Measurements from ENCODE around the gene RRP1B. TPM values are rescaled to one million over a fixed set of nuclear protein-coding genes. Genes with fewer than 3 reads are reported as not detected.
"Not testable (repeated sequence)": the region's sequence is repeated elsewhere in the genome, so short reads cannot be mapped to it uniquely, and the experiment has no call there.

The RRP1B gene
- total RNA-seq, 6 experiments from 2014 or later, result 8.0 to 17.0 (median 9.8) TPM

DNA sequence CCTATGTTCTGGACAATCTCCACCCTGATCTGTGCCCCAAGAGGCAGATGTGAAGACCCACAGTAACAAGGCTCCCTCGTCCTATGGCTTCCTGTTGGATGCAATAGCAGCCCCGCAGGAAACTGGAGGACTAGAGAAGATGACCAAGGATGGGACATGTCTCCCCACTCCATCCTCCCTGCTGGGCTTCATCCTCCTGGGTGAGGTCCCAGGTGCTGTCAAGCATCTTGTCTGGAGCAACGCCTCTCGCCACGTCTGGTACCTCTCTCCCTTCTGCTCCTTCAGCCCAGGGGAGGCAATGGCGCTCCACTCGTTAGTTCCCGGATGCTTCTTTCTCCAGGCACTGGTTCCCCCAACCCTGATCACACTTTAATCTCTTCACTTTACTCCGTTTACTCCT is 11.2 kb upstream of the RRP1B start:
- Histone ChIP-seq H3K27ac (no peak overlapping the region), H3K36me3 (no peaks in the 10 kb centered on the region), H3K9me3 (no peaks in the 10 kb centered on the region), H3K4me1 (no peaks in the 10 kb centered on the region), H3K27me3 (no peaks in the 10 kb centered on the region), H3K4me3 (no peak overlapping the region)
- no peak for ATAC-seq
- TF ChIP-seq, protein P1, sequence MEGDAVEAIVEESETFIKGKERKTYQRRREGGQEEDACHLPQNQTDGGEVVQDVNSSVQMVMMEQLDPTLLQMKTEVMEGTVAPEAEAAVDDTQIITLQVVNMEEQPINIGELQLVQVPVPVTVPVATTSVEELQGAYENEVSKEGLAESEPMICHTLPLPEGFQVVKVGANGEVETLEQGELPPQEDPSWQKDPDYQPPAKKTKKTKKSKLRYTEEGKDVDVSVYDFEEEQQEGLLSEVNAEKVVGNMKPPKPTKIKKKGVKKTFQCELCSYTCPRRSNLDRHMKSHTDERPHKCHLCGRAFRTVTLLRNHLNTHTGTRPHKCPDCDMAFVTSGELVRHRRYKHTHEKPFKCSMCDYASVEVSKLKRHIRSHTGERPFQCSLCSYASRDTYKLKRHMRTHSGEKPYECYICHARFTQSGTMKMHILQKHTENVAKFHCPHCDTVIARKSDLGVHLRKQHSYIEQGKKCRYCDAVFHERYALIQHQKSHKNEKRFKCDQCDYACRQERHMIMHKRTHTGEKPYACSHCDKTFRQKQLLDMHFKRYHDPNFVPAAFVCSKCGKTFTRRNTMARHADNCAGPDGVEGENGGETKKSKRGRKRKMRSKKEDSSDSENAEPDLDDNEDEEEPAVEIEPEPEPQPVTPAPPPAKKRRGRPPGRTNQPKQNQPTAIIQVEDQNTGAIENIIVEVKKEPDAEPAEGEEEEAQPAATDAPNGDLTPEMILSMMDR (IDR thresholded peaks at IDR 0.05), result no peak
- no peak for TF ChIP-seq POLR2A (IDR thresholded peaks at IDR 0.05)
- WGBS (ENCODE audit: insufficient coverage, low coverage, low lambda C conversion rate, missing lambda C conversion rate), result 67% methylated on average over 7 of the region's 9 CpGs
- intact Hi-C loops (cut with DNase I), result no loop called here
- no peak for DNase-seq

DNA sequence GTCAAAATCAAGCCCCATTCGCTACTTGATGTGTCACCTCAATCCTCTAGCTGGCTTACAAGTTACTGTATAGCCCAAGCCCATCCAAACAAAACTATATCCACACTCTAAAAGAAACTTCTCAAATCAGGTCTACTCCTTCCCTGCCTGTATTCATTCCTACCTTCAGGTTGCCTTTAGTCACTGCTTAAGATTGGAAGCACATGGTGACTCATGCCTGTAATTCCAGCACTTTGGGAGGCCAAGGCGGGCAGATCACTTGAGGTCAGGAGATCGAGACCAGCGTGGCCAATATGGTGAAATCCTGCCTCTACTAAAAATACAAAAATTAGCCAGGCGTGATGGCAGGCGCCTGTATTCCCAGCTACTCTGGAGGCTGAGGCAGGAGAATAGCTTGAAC is 7.4 kb upstream of the RRP1B start:
- DNase-seq; H3K36me3 ChIP-seq; H3K27ac ChIP-seq; intact Hi-C loops (cut with DNase I); H3K27me3 ChIP-seq; H3K4me1 ChIP-seq; ATAC-seq; H3K9me3 ChIP-seq; H3K4me3 ChIP-seq: not testable (repeated sequence)
- WGBS (ENCODE audit: insufficient coverage, low coverage, low lambda C conversion rate, missing lambda C conversion rate), result 98% methylated on average over 6 of the region's 6 CpGs

- H3K27me3 ChIP-seq, result no peaks in the 10 kb centered on the region
- intact Hi-C loops (cut with DNase I), result no loop called here
- ATAC-seq (no peak), DNase-seq (no peak)
- no peak overlapping the region for H3K4me3 ChIP-seq
- peaks cover 0 to 5% (median 0%) of the 10 kb centered on the region in 4 donors for H3K4me1 ChIP-seq
- H3K9me3 ChIP-seq, result no peaks in the 10 kb centered on the region
- no peak overlapping the region for H3K27ac ChIP-seq
- TF ChIP-seq, protein P1 (IDR thresholded peaks at IDR 0.05), result no peak
- no peak for TF ChIP-seq POLR2A (IDR thresholded peaks at IDR 0.05)
- WGBS (ENCODE audit: insufficient coverage, low coverage, low lambda C conversion rate, missing lambda C conversion rate), result 57% methylated on average over 6 of the region's 6 CpGs
- no peaks in the 10 kb centered on the region for H3K36me3 ChIP-seq
Measured at GRCh38 chr21:43652616-43653015, 6.7 kb upstream of the RRP1B start.

- peaks cover 0 to 5% (median 0%) of the 10 kb centered on the region in 4 donors for H3K4me1 ChIP-seq
- no peak for TF ChIP-seq POLR2A (IDR thresholded peaks at IDR 0.05)
- TF ChIP-seq, protein P1 (IDR thresholded peaks at IDR 0.05), result no peak
- H3K4me3 ChIP-seq, result no peak overlapping the region
- no peak overlapping the region for H3K27ac ChIP-seq
- H3K36me3 ChIP-seq, result no peaks in the 10 kb centered on the region
- ATAC-seq, result no peak
- no peaks in the 10 kb centered on the region for H3K9me3 ChIP-seq
- intact Hi-C loops (cut with DNase I), result no loop called here
- 97% methylated on average over 6 of the region's 6 CpGs for WGBS (ENCODE audit: insufficient coverage, low coverage, low lambda C conversion rate, missing lambda C conversion rate)
- DNase-seq, result no peak
- no peaks in the 10 kb centered on the region for H3K27me3 ChIP-seq
Measured at GRCh38 chr21:43653626-43654025, 5.7 kb upstream of the RRP1B start.

GRCh38 chr21:43654806-43655489 is 4.4 kb upstream of the RRP1B start:
- H3K9me3 ChIP-seq, result no peaks in the 10 kb centered on the region
- DNase-seq (no peak), ATAC-seq (no peak)
- no peak overlapping the region for H3K27ac ChIP-seq
- 47% methylated on average over 6 of the region's 7 CpGs for WGBS (ENCODE audit: insufficient coverage, low coverage, low lambda C conversion rate, missing lambda C conversion rate)
- TF ChIP-seq POLR2A (IDR thresholded peaks at IDR 0.05), result no peak
- TF ChIP-seq, protein P1 (IDR thresholded peaks at IDR 0.05), result no peak
- no peaks in the 10 kb centered on the region for H3K27me3 ChIP-seq
- no peak overlapping the region for H3K4me3 ChIP-seq
- peaks cover 0 to 11% (median 0%) of the 10 kb centered on the region in 4 donors for H3K4me1 ChIP-seq
- intact Hi-C loops (cut with DNase I), result no loop called here
- H3K36me3 ChIP-seq, result no peaks in the 10 kb centered on the region

Measured in right lobe of liver (tissue), 6 donors.